Mesothelial cell of epicardium (in vitro differentiated cells): ENCODE data around the gene PKP1. TPM values are rescaled to one million over a fixed set of nuclear protein-coding genes. Genes with fewer than 3 reads are reported as not detected.

Source experiments
- DNase-seq, 2 experiments: peaks; one replicate each; pipeline ENCODE4 v3.0.0; 2021; ENCODE audit warnings: low spot score in 2 of 2; ENCODE audit not compliant: unreplicated experiment in 2 of 2
- H3K27ac Mint-ChIP-seq: 2 replicates; pipeline ENCODE4 v1.8.0; 2021; ENCODE audit warnings: mixed read lengths
- H3K27me3 Mint-ChIP-seq: 2 replicates; pipeline ENCODE4 v1.8.0; 2021; ENCODE audit warnings: low read depth, mixed read lengths
- H3K36me3 Mint-ChIP-seq: 2 replicates; pipeline ENCODE4 v1.8.0; 2021; ENCODE audit warnings: mixed read lengths
- H3K4me1 Mint-ChIP-seq: 2 replicates; pipeline ENCODE4 v1.8.0; 2021; ENCODE audit warnings: mixed read lengths
- H3K4me3 Mint-ChIP-seq: 2 replicates; pipeline ENCODE4 v1.8.0; 2021; ENCODE audit warnings: mild to moderate bottlenecking, moderate library complexity, mixed read lengths
- H3K9me3 Mint-ChIP-seq: 2 replicates; pipeline ENCODE4 v1.8.0; 2021; ENCODE audit warnings: mixed read lengths
- CTCF ChIP-seq: fragments of 200-600 bp; sonication (generic); IDR thresholded peaks from one replicate; pipeline ENCODE4 v1.5.0; 2021; ENCODE audit warnings: antibody characterized with exemption; ENCODE audit not compliant: unreplicated experiment
- total RNA-seq: library from RNA; stranded (reverse); gene quantifications from 3 replicates; pipeline ENCODE4 v1.2.1, GENCODE V29; 2021

The PKP1 gene
- total RNA-seq, 1 donor from 2014 or later = 0.54 TPM

- DNase-seq = no peak
- peaks cover 2% of the 10 kb centered on the region for H3K27me3 Mint-ChIP-seq
Measured at GRCh38 chr1:201335901-201336300, 52.6 kb downstream of the PKP1 start.

GRCh38 chr1:201336711-201337450, 53.6 kb downstream of the PKP1 start:
- H3K9me3 Mint-ChIP-seq = peaks cover 7% of the 10 kb centered on the region
- H3K27me3 Mint-ChIP-seq = peaks cover 2% of the 10 kb centered on the region
- peaks cover 2% of the 10 kb centered on the region for H3K36me3 Mint-ChIP-seq
- H3K27ac Mint-ChIP-seq = no peak overlapping the region
- TF ChIP-seq CTCF = no peak
- no peak overlapping the region for H3K4me3 Mint-ChIP-seq
- no peaks in the 10 kb centered on the region for H3K4me1 Mint-ChIP-seq
- DNase-seq = no peak

More at GRCh38 chr1:201335901-201336300, 52.6 kb downstream of the PKP1 start:
- H3K36me3 Mint-ChIP-seq = no peaks in the 10 kb centered on the region
- no peaks in the 10 kb centered on the region for H3K4me1 Mint-ChIP-seq
- no peak for TF ChIP-seq CTCF
- no peaks in the 10 kb centered on the region for H3K9me3 Mint-ChIP-seq
- H3K4me3 Mint-ChIP-seq = no peak overlapping the region
- H3K27ac Mint-ChIP-seq = no peak overlapping the region

- no peak for DNase-seq
- no peak overlapping the region for H3K27ac Mint-ChIP-seq
Measured at GRCh38 chr1:201341377-201341776, 58.1 kb downstream of the PKP1 start.

GRCh38 chr1:201344206-201345080, 61.1 kb downstream of the PKP1 start:
- no peak overlapping the region for H3K4me3 Mint-ChIP-seq
- no peak for TF ChIP-seq CTCF
- H3K9me3 Mint-ChIP-seq = peaks cover 7% of the 10 kb centered on the region
- peaks cover 2% of the 10 kb centered on the region for H3K36me3 Mint-ChIP-seq
- peaks cover 3% of the 10 kb centered on the region for H3K27me3 Mint-ChIP-seq
- no peak for DNase-seq
- H3K27ac Mint-ChIP-seq = no peak overlapping the region
- H3K4me1 Mint-ChIP-seq = peaks cover 3% of the 10 kb centered on the region

More at GRCh38 chr1:201341377-201341776, 58.1 kb downstream of the PKP1 start:
- Mint-ChIP-seq H3K4me3 (no peak overlapping the region), H3K4me1 (no peaks in the 10 kb centered on the region), H3K36me3 (peaks cover 2% of the 10 kb centered on the region), H3K9me3 (peaks cover 7% of the 10 kb centered on the region), H3K27me3 (peaks cover 2% of the 10 kb centered on the region)
- no peak for TF ChIP-seq CTCF

GRCh38 chr1:201345081-201345355, 61.7 kb downstream of the PKP1 start:
- Mint-ChIP-seq H3K9me3 (peaks cover 7% of the 10 kb centered on the region), H3K4me1 (peaks cover 3% of the 10 kb centered on the region), H3K4me3 (no peak overlapping the region), H3K27ac (no peak overlapping the region), H3K36me3 (peaks cover 2% of the 10 kb centered on the region), H3K27me3 (peaks cover 3% of the 10 kb centered on the region)
- TF ChIP-seq CTCF = no peak
- no peak for DNase-seq
